DOHH2 (cell line): ENCODE data around the gene RBMS3.

ENCODE experiments used
- EZH2phosphoT487 ChIP-seq: fragments of 200-600 bp; sonication (generic); IDR thresholded peaks from 2 replicates; pipeline ENCODE4 v1.6.1; 2017; ENCODE audit warnings: borderline replicate concordance, mild to moderate bottlenecking, antibody characterized with exemption, low read length, moderate library complexity, mixed read lengths
- TF ChIP-seq, protein P1 (sequence below): fragments of 200-600 bp; sonication (generic); IDR thresholded peaks from one replicate; pipeline ENCODE4 v1.5.1; 2014; ENCODE audit warnings: antibody characterized with exemption, mild to moderate bottlenecking, low read depth, low read length; ENCODE audit not compliant: poor library complexity, severe bottlenecking

- TF ChIP-seq, protein P1, sequence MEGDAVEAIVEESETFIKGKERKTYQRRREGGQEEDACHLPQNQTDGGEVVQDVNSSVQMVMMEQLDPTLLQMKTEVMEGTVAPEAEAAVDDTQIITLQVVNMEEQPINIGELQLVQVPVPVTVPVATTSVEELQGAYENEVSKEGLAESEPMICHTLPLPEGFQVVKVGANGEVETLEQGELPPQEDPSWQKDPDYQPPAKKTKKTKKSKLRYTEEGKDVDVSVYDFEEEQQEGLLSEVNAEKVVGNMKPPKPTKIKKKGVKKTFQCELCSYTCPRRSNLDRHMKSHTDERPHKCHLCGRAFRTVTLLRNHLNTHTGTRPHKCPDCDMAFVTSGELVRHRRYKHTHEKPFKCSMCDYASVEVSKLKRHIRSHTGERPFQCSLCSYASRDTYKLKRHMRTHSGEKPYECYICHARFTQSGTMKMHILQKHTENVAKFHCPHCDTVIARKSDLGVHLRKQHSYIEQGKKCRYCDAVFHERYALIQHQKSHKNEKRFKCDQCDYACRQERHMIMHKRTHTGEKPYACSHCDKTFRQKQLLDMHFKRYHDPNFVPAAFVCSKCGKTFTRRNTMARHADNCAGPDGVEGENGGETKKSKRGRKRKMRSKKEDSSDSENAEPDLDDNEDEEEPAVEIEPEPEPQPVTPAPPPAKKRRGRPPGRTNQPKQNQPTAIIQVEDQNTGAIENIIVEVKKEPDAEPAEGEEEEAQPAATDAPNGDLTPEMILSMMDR: no peak
- no peak for TF ChIP-seq EZH2phosphoT487
Measured at GRCh38 chr3:29311795-29312194, 30.9 kb downstream of the RBMS3 start.
